Adipose tissue (tissue), 3 donors: ENCODE data around the gene TENM4. TPM values are rescaled to one million over a fixed set of nuclear protein-coding genes. Genes with fewer than 3 reads are reported as not detected.
"Not testable (repeated sequence)": the region's sequence is repeated elsewhere in the genome, so short reads cannot be mapped to it uniquely, and the experiment has no call there.

ENCODE experiments used
- H3K27ac ChIP-seq: one replicate; pipeline ENCODE4 v1.5.1; 2013; ENCODE audit warnings: low read depth, low read length
- WGBS, 3 donors: extraction: QIAGEN DNeasy Blood & Tissue Kit; methylation state at CpG; one replicate each; pipeline ENCODE4 v1.1.7; 2013; 5-methylcytosine and 5-hydroxymethylcytosine counted together
- polyA plus RNA-seq, 3 donors: library from polyadenylated mRNA; stranded (reverse); fragments of 200-250 nt; gene quantifications; one replicate each; pipeline ENCODE4 v1.2.3, GENCODE V29; 2013
- donor health status: healthy with polysubstance abuse.
- donor health status: Bipolar disorder and iron deficiency.
- donor health status: healthy.

Gene TENM4
- polyA plus RNA-seq, 3 donors, result 0.22 to 2.7 (median 0.41) TPM

DNA sequence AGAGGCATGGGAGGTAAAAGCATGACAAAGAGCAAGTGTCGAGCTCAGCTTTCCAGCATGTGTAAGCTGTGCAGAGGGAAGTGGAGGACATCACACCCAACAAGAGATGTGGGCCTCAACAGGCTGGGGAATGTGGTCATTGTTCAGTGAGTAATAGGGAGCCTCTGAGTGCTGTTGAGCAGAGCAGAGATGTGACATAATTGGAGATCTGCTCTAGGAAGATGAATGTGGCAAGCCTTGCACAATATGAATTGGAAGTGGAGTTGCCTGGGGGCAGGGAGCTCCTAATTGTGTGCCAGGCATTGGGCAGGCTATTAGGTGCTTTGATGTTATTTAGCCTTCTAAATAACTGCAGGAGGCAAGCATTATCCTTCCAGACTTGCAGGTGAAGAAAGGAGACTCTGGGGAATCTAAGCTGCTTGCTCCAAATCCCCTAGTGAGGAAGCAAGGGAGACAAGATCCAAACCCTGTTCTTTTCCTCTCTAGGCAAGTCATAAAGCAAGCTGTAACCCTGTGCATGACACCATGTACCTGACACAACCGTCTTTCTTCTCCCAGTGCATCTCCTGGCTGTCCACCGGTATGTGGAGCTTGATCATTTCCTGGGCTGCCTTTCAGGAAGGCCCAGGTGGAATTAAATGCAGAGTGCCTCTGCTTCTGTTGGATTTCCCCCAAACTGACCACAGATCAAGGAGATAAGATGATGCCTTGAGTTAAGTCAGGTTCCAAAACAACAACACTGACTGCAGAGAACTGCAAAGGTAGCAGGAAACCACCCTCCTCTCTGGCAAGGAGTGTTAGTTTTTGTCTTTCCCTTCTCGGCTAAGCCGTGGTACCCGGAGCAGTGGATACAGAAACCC, 221.4 kb downstream of the TENM4 start:
- no peak overlapping the region for H3K27ac ChIP-seq
- 70 to 80% (median 71%) methylated on average over 6 of the region's 6 CpGs for WGBS, 3 donors

GRCh38 chr11:79212741-79213190, 228.1 kb downstream of the TENM4 start:
- 26 to 52% (median 41%) methylated on average over 6 of the region's 6 CpGs for WGBS, 3 donors
- H3K27ac ChIP-seq, result no peak overlapping the region

GRCh38 chr11:79209540-79210266, 231.1 kb downstream of the TENM4 start:
- H3K27ac ChIP-seq, result no peak overlapping the region
- 84 to 95% (median 91%) methylated on average over 6 of the region's 6 CpGs for WGBS, 3 donors

- 88 to 92% (median 88%) methylated on average over 2 of the region's 2 CpGs for whole genome bisulfite sequencing, 3 donors
These were observed 232.7 kb downstream of the TENM4 start for GRCh38 chr11:79208126-79208525.

DNA sequence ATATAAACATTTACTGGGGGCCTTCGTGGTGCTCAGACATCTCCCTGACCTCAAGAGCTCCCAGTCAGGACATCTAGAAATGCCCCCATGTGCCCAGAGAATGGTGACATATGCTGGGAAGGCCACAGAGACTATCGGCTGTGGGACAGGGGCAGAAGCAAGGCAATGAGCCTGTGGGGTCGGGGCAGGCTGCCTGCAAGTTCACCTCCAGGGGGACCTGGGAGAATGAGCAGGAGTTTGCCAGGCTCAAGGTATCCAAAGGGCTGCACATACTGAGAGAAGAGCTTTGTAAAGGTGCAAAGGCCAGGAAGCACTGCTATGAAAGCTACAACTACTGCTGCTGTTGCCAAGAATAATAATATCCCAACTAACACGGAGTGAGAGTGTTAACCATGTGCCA, 233.9 kb downstream of the TENM4 start:
- WGBS, 3 donors, result 64 to 69% (median 69%) methylated on average over 4 of the region's 4 CpGs
- H3K27ac ChIP-seq, result no peak overlapping the region

More at GRCh38 chr11:79208126-79208525, 232.7 kb downstream of the TENM4 start:
- no peak overlapping the region for H3K27ac ChIP-seq

DNA sequence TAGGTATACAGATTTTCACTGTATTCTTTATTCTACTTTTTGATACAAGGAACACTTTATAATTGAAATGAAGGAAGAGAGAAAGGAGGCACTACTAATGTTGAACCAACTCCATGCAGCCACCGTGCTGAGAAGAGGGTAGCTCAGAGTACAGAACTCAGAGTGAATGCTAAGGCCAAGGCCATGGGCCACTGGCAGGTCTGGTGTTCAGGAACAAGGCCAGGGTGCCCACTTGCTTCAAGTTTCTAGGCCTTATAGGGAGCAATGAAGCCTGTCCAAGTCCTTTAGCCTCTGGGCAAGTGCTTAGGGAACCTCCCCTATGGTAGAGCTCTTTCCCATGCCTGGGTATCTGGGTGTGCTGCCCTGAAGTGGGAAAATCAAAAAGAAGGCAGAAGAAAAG, 235.0 kb downstream of the TENM4 start:
- WGBS, 3 donors, result 84 to 94% (median 94%) methylated on average over 1 of the region's 1 CpG
- H3K27ac ChIP-seq, result no peak overlapping the region

- no peak overlapping the region for H3K27ac ChIP-seq
- 61 to 79% (median 69%) methylated on average over 3 of the region's 3 CpGs for WGBS, 3 donors
These were observed 239.0 kb downstream of the TENM4 start for GRCh38 chr11:79201677-79202347.

GRCh38 chr11:79200398-79201070, 240.3 kb downstream of the TENM4 start:
- WGBS, 3 donors, result 77 to 87% (median 83%) methylated on average over 5 of the region's 5 CpGs
- H3K27ac ChIP-seq, result no peak overlapping the region

DNA sequence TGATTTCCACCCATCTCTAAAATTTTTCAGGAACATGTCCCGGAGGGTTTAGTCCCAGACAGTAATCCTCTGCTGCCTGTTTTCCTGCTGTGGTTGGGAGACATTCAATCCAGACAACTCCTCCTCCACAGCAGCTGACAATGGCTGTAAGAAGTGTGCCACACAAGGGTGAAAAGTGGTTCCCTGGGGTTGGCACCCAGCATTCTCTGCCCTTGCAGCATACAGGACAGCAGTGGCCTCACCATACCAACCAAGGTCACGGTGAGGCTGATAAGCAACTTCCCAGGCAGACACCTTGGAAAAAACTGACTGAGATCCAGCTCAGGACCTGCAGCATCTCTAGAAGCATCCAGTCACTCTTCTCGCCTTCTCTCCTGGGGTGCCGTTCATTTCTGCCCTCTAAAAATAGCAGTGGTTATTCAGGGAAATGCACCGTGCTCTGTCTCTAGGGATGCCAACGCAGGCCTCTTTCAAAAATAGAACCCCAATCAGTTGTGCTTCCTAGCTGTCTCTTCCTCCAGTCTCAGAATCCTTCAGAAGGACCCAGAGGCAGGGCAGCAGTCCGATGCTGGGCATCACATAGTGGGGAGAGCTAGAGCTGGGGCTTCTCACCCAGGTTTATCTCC, 241.0 kb downstream of the TENM4 start:
- no peak overlapping the region for H3K27ac ChIP-seq
- 77 to 78% (median 78%) methylated on average over 7 of the region's 7 CpGs for WGBS, 3 donors

- H3K27ac ChIP-seq, result no peak overlapping the region
- 58 to 60% (median 59%) methylated on average over 3 of the region's 3 CpGs for WGBS, 3 donors
These were observed 242.0 kb downstream of the TENM4 start for GRCh38 chr11:79198898-79199250.

DNA sequence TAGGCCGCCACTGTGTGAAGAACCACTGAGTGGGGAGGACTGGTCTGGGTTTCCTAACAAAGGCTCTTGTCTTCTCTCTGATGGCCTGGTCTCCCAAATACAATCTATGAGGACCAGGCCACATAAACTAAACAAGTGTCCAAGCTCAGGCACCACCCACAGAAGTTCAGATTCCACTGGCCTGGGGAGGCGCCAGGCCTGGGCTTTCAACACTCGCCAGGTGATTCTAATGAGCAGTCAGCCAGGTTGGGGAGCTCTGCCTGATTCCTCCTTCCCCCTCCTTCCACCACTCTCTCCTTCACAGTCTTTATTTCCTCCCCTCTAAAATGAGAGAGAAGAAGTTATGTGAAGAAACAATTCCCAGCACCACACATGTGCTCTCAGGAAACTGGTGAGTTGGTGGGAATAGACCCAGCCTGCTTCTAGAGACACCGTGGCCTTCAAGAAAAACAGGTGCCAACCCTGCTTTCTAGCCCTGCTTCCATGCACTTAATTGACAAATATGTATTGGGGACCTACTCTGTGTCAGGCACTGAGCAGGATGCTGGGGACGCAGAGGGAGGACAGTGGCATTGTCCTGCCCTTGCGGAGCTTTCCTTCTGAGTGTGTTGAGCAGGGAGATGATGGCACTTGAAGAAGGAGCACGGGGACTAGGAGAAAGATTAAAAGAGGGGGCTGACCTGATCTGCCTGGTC, 242.5 kb downstream of the TENM4 start:
- no peak overlapping the region for H3K27ac ChIP-seq
- 91 to 92% (median 92%) methylated on average over 7 of the region's 7 CpGs for WGBS, 3 donors

GRCh38 chr11:79196950-79197349, 243.9 kb downstream of the TENM4 start:
- 87 to 92% (median 91%) methylated on average over 4 of the region's 4 CpGs for WGBS, 3 donors
- no peak overlapping the region for H3K27ac ChIP-seq

DNA sequence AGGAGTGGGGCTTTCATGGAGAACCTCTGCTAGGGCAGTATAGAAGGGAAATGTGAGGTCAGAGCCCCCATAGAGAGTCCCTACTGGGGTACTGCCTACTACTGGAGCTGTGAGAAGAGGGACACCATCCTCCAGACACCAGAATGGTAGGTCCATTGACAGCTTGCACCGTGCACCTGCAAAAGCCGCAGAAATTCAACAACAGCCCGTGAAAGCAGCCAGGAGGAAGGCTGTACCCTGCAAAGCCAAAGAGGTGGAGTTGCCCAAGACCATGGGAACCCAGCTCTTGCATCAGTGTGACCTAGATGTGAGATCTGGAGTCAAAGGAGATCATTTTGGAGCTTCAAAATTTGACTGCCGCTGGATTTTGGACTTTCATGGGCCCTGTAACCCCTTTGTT, 245.6 kb downstream of the TENM4 start:
- 92 to 95% (median 95%) methylated on average over 4 of the region's 4 CpGs for WGBS, 3 donors
- H3K27ac ChIP-seq, result no peak overlapping the region

- no peak overlapping the region for H3K27ac ChIP-seq
- 82 to 89% (median 85%) methylated on average over 7 of the region's 7 CpGs for WGBS, 3 donors
These were observed 247.0 kb downstream of the TENM4 start for GRCh38 chr11:79193663-79194310.

DNA sequence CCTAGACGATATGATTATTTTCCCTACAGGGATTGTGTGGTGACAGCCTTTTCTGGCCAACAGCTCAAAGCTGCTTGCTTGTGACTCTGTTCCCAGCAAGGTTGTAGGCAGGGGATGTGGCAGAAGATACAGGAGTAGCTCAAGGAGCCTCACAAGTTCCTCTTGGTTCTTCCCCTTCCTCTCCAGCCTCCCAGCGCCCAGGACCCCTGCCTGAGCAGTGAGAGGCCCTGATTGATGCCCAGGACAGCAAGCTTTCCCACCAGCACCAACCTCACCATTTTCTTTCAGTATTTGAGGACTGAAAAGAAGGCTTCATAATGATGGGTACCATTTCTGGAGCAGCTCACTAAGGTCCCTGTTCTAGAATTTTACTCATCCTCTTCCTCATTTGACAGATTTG, 248.0 kb downstream of the TENM4 start:
- WGBS, 3 donors, result 77 to 79% (median 78%) methylated on average over 2 of the region's 2 CpGs
- H3K27ac ChIP-seq, result no peak overlapping the region

- H3K27ac ChIP-seq, result not testable (repeated sequence)
- WGBS, 3 donors, result 94 to 98% (median 96%) methylated on average over 23 to 29 of the region's 29 CpGs
These were observed 249.1 kb downstream of the TENM4 start for GRCh38 chr11:79191716-79192115.

GRCh38 chr11:79190553-79190952, 250.3 kb downstream of the TENM4 start:
- WGBS, 3 donors, result 74 to 98% (median 91%) methylated on average over 2 to 4 of the region's 10 CpGs

More at GRCh38 chr11:79190553-79190952, 250.3 kb downstream of the TENM4 start:
- not testable (repeated sequence) for H3K27ac ChIP-seq
